8988T (cell line): Measurements from ENCODE around the gene TTYH3.
"Not testable (repeated sequence)": the region's sequence is repeated elsewhere in the genome, so short reads cannot be mapped to it uniquely, and the experiment has no call there.

Experiments used
- DNase-seq: peaks from one replicate; pipeline ENCODE4 v3.0.0; 2011

Gene TTYH3

GRCh38 chr7:2631946-2632732 is at the start of gene TTYH3:
TTYH3 (plus strand) TSS chr7:2631986; CDS start chr7:2632156, 170 bp downstream.
- no peak for DNase-seq

- DNase-seq, result no peak
These were observed 49.6 kb upstream of the TTYH3 start for GRCh38 chr7:2582006-2582735.

GRCh38 chr7:2583798-2584580 is 47.8 kb upstream of the TTYH3 start:
- DNase-seq, result no peak

GRCh38 chr7:2585446-2585845 is 46.3 kb upstream of the TTYH3 start:
- DNase-seq, result no peak

GRCh38 chr7:2586326-2587020 is 45.3 kb upstream of the TTYH3 start:
- DNase-seq, result no peak

- DNase-seq, result no peak
These were observed 44.7 kb upstream of the TTYH3 start for GRCh38 chr7:2587134-2587533.

GRCh38 chr7:2587778-2588177 is 44.0 kb upstream of the TTYH3 start:
- no peak for DNase-seq

- no peak for DNase-seq
These were observed 42.4 kb upstream of the TTYH3 start for GRCh38 chr7:2589341-2589740.

GRCh38 chr7:2589941-2590340 is 41.8 kb upstream of the TTYH3 start:
- not testable (repeated sequence) for DNase-seq

- no peak for DNase-seq
These were observed 39.4 kb upstream of the TTYH3 start for GRCh38 chr7:2592375-2592865.

- DNase-seq, result no peak
These were observed 38.6 kb upstream of the TTYH3 start for GRCh38 chr7:2593036-2593727.

GRCh38 chr7:2594599-2594998 is 37.2 kb upstream of the TTYH3 start:
- DNase-seq, result no peak

- DNase-seq, result no peak
These were observed 36.4 kb upstream of the TTYH3 start for GRCh38 chr7:2595258-2595860.

- DNase-seq, result no peak
These were observed 35.1 kb upstream of the TTYH3 start for GRCh38 chr7:2596464-2597272.

GRCh38 chr7:2597273-2597640 is 34.5 kb upstream of the TTYH3 start:
- no peak for DNase-seq

GRCh38 chr7:2598154-2598823 is 33.5 kb upstream of the TTYH3 start:
- no peak for DNase-seq

GRCh38 chr7:2601065-2601464 is 30.7 kb upstream of the TTYH3 start:
- no peak for DNase-seq

- DNase-seq, result no peak
These were observed 29.9 kb upstream of the TTYH3 start for GRCh38 chr7:2601907-2602306.

GRCh38 chr7:2602406-2603043 is 29.3 kb upstream of the TTYH3 start:
- DNase-seq, result no peak
